ENCODE data around the gene ATG13.

Gene ATG13

DNA sequence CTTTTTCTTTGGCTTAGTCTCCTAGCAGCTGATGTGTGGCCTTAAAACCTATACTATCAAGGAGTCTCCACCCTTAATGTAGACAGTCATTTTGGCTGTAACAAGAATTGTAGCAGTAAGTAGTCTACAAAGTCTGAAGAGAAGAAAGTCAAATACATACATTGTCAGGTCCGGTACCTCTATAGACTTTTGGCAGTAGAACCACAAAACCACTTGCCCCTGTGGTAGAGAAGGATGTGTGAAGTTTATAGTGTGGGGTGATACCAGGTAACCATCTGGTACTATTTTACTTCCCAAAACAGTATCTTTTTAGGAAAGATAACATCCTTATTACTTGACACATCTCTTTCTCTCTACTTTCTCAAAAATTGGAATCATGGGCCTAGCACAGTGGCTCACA is 15.1 kb downstream of the ATG13 start:
- Histone ChIP-seq H3K36me3 (ENCODE audit: control insufficient read depth, insufficient read depth, low read length) (peaks cover 57% of the 10 kb centered on the region), H3K27ac (ENCODE audit: low read depth, low read length, severe bottlenecking) (no peak overlapping the region), H3K4me1 (ENCODE audit: control insufficient read depth, insufficient read depth, low read length, poor library complexity, severe bottlenecking) (no peaks in the 10 kb centered on the region), H3K4me3 (ENCODE audit: extremely low read depth, insufficient read depth, low read length, poor library complexity, severe bottlenecking) (no peak overlapping the region), H3K9me3 (ENCODE audit: control insufficient read depth, low read length) (no peaks in the 10 kb centered on the region)
- no CpG with 5 or more reads among the region's 1 CpG for WGBS, 2 experiments (ENCODE audit: insufficient coverage in 2 of 2)

DNA sequence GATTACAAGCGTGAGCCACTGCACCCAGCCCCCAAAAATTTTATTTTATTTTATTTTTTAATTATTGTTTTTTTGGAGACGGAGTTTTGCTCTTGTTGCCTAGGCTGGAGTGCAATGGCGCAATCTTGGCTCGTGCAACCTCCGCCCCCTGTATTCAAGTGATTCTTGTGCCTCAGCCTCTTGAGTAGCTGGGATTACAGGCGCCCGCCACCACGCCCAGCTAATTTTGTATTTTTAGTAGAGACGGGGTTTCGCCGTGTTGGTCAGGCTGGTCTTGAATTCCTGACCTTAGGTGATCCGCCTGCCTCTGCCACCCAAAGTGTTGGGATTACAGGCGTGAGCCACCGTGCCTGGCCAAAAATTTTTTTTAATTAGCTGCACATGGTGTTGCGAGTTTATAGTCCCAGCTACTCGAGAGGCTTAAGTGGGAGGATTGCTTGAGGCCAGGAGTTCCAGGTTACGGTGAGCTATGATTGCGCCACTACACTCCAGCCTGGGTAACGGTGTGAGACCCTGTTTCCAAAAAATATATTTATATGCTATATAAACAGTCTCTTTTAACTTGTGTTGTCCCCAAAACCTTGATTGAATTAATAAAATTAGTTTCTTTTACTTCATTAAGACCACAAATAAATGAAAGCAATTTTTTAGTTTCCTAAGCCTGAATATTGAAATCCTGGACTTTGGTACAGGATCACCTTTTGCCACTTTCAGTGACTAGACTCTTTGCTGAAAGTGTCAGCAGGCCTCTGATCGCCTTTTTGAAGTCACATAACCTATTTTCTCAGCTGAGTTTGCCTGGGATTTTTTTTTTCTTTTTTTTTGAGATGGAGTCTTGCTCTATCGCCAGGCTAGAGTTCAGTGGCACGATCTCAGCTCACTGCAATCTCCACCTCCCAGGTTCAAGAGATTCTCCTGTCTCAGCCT is 16.2 kb downstream of the ATG13 start:
- no peak overlapping the region for H3K4me3 ChIP-seq (ENCODE audit: extremely low read depth, insufficient read depth, low read length, poor library complexity, severe bottlenecking)
- WGBS, 2 experiments (ENCODE audit: insufficient coverage in 2 of 2) = 96 to 98% methylated on average over 18 of the region's 22 CpGs
- no peak overlapping the region for H3K27ac ChIP-seq (ENCODE audit: low read depth, low read length, severe bottlenecking)
- peaks cover 66% of the 10 kb centered on the region for H3K36me3 ChIP-seq (ENCODE audit: control insufficient read depth, insufficient read depth, low read length)
- no peaks in the 10 kb centered on the region for H3K4me1 ChIP-seq (ENCODE audit: control insufficient read depth, insufficient read depth, low read length, poor library complexity, severe bottlenecking)
- no peaks in the 10 kb centered on the region for H3K9me3 ChIP-seq (ENCODE audit: control insufficient read depth, low read length)

DNA sequence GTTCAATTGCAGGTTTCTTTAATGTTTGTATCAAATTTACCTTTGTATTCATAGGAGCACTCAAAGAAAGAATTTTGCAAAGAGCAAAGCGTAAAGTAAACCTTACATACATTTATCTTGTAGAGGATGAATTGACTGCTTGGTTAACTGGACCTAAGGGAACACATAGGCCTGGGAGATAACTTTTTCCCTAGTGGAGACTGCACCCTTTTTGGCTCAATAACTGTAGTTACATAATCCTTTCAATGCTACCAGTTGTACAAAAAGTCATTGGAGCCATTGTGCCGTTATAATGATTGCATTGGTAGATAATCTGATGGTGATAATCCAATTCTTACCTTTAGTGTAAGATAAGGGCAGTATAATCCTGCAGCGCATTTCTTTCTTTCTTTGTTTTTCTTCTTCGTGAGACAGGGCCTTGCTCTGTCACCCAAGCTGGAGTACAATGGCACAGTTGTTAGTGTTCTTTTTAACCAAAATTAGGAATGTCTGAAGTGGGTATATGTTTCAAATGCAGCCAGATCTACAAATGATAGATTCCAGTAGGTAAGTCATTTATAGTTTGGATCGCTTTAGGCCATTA is 18.3 kb downstream of the ATG13 start:
- WGBS, 2 experiments (ENCODE audit: insufficient coverage in 2 of 2) = 90 to 100% methylated on average over 2 to 3 of the region's 5 CpGs

DNA sequence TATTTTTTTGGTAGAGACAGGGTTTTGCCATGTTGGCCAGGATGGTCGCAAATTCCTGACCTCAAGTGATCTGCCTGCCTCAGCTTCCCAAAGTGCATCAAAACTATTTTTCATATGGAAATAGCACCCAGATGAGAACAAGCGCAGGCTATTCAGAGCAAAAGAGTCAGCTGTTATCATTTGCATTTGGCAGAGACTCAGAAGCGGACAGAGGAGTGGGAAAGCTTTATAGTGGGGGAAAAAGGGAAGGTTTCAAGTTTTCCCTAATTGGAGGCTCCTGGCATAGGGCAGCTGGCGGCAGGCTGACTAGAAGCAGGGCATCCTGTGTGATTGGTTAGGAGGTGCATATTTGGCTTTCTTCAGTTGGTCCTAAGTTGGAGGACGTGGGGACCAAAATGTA is 20.2 kb downstream of the ATG13 start:
- no peak overlapping the region for H3K4me3 ChIP-seq (ENCODE audit: extremely low read depth, insufficient read depth, low read length, poor library complexity, severe bottlenecking)
- 91 to 95% methylated on average over 4 of the region's 5 CpGs for WGBS, 2 experiments (ENCODE audit: insufficient coverage in 2 of 2)
- H3K27ac ChIP-seq (ENCODE audit: low read depth, low read length, severe bottlenecking) = no peak overlapping the region
- H3K9me3 ChIP-seq (ENCODE audit: control insufficient read depth, low read length) = no peaks in the 10 kb centered on the region
- peaks cover 64% of the 10 kb centered on the region for H3K36me3 ChIP-seq (ENCODE audit: control insufficient read depth, insufficient read depth, low read length)
- no peaks in the 10 kb centered on the region for H3K4me1 ChIP-seq (ENCODE audit: control insufficient read depth, insufficient read depth, low read length, poor library complexity, severe bottlenecking)

More for the DNA sequence above, 18.3 kb downstream of the ATG13 start:
- peaks cover 64% of the 10 kb centered on the region for H3K36me3 ChIP-seq (ENCODE audit: control insufficient read depth, insufficient read depth, low read length)
- no peaks in the 10 kb centered on the region for H3K4me1 ChIP-seq (ENCODE audit: control insufficient read depth, insufficient read depth, low read length, poor library complexity, severe bottlenecking)
- H3K9me3 ChIP-seq (ENCODE audit: control insufficient read depth, low read length) = no peaks in the 10 kb centered on the region
- no peak overlapping the region for H3K27ac ChIP-seq (ENCODE audit: low read depth, low read length, severe bottlenecking)
- no peak overlapping the region for H3K4me3 ChIP-seq (ENCODE audit: extremely low read depth, insufficient read depth, low read length, poor library complexity, severe bottlenecking)

DNA sequence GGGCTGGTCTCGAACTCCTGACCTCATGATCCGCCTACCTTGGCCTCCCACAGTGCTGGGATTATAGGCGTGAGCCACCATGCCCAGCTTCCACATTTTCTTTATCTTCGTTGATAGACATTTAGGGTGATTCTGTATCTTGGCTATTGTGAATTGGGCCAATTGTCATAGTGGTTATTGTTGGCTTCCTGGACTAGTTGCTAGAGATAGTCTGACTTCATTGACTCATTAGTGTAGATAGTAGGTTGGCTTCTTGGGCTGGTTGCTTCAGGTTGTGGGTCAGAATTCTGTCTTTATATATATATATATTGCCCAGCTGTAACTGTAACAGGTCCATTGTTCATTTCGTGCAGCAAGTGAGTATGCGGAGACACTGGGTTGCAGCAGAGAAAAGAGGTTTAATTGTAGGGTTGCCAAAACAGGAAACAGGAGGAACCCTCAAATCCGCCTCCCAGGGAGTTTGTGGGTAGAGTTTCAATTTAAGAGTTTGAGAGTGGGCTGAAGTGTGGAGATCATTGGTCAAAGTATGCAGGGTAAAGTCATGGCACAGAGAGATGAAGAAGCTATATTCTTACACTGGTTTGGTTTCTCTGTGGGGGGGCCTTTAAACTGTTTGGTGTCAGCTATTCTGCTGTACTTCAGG is 22.0 kb downstream of the ATG13 start:
- H3K36me3 ChIP-seq (ENCODE audit: control insufficient read depth, insufficient read depth, low read length) = peaks cover 77% of the 10 kb centered on the region
- H3K4me3 ChIP-seq (ENCODE audit: extremely low read depth, insufficient read depth, low read length, poor library complexity, severe bottlenecking) = no peak overlapping the region
- no peaks in the 10 kb centered on the region for H3K9me3 ChIP-seq (ENCODE audit: control insufficient read depth, low read length)
- no peak overlapping the region for H3K27ac ChIP-seq (ENCODE audit: low read depth, low read length, severe bottlenecking)
- no peaks in the 10 kb centered on the region for H3K4me1 ChIP-seq (ENCODE audit: control insufficient read depth, insufficient read depth, low read length, poor library complexity, severe bottlenecking)
- 83 to 91% methylated on average over 5 to 6 of the region's 7 CpGs for WGBS, 2 experiments (ENCODE audit: insufficient coverage in 2 of 2)

DNA sequence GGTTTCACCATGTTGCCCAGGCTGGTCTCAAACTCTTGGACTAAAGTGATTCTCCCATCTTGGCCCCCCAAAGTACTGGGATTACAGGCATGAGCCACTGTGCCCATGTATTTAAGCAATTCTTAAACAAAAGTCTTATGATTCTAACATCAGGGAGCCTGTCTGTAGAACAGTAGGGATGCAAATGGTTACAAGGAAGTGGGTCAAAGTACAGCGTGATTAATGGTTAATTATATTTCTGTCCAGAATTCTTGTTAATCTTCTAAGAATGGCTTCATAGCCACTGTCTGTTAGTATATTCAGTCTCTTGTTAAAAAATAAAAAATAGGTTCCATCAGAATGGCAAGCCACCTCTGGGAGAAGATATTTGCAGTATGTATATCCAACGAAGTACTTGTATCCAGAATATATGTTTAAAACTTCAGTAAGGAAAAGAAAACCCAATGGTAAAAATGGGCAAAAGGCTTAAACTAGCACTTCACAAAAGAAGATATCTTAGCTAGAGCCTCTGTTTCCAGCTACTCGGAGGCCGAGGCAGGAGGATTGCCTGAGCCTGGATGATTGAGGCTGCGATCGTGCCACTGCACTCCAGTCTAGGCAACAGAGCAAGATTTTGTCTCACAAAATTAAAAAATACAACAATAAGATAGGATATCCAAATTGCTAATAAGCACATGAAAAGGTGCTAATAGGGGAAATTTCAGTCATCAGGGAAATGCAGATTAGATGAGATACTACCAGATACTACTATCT is 22.9 kb downstream of the ATG13 start:
- H3K36me3 ChIP-seq (ENCODE audit: control insufficient read depth, insufficient read depth, low read length) = peaks cover 79% of the 10 kb centered on the region
- no peaks in the 10 kb centered on the region for H3K9me3 ChIP-seq (ENCODE audit: control insufficient read depth, low read length)
- 90 to 97% methylated on average over 5 of the region's 6 CpGs for WGBS, 2 experiments (ENCODE audit: insufficient coverage in 2 of 2)
- H3K4me1 ChIP-seq (ENCODE audit: control insufficient read depth, insufficient read depth, low read length, poor library complexity, severe bottlenecking) = no peaks in the 10 kb centered on the region
- H3K4me3 ChIP-seq (ENCODE audit: extremely low read depth, insufficient read depth, low read length, poor library complexity, severe bottlenecking) = no peak overlapping the region
- no peak overlapping the region for H3K27ac ChIP-seq (ENCODE audit: low read depth, low read length, severe bottlenecking)

DNA sequence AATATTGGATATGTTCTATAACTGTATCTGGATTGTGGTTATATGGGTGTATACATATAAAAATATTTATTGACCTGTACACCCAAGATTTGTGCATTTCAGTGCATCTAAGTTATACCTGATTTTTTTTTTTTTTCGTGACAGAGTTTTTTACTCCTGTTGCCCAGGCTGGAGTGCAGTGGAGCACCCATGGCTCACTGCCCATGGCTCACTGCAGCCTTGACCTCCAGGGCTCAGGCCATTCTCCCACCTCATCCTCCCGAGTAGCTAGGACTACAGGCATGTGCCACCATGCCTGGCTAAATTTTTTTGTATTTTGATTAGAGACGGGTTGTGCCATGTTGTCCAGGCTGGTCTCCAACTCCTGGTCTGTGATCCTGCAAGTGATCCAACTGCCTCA is 24.3 kb downstream of the ATG13 start:
- H3K9me3 ChIP-seq (ENCODE audit: control insufficient read depth, low read length) = no peaks in the 10 kb centered on the region
- no peak overlapping the region for H3K4me3 ChIP-seq (ENCODE audit: extremely low read depth, insufficient read depth, low read length, poor library complexity, severe bottlenecking)
- peaks cover 80% of the 10 kb centered on the region for H3K36me3 ChIP-seq (ENCODE audit: control insufficient read depth, insufficient read depth, low read length)
- WGBS, 2 experiments (ENCODE audit: insufficient coverage in 2 of 2) = 81 to 100% methylated on average over 1 to 2 of the region's 3 CpGs
- H3K27ac ChIP-seq (ENCODE audit: low read depth, low read length, severe bottlenecking) = no peak overlapping the region
- no peaks in the 10 kb centered on the region for H3K4me1 ChIP-seq (ENCODE audit: control insufficient read depth, insufficient read depth, low read length, poor library complexity, severe bottlenecking)

DNA sequence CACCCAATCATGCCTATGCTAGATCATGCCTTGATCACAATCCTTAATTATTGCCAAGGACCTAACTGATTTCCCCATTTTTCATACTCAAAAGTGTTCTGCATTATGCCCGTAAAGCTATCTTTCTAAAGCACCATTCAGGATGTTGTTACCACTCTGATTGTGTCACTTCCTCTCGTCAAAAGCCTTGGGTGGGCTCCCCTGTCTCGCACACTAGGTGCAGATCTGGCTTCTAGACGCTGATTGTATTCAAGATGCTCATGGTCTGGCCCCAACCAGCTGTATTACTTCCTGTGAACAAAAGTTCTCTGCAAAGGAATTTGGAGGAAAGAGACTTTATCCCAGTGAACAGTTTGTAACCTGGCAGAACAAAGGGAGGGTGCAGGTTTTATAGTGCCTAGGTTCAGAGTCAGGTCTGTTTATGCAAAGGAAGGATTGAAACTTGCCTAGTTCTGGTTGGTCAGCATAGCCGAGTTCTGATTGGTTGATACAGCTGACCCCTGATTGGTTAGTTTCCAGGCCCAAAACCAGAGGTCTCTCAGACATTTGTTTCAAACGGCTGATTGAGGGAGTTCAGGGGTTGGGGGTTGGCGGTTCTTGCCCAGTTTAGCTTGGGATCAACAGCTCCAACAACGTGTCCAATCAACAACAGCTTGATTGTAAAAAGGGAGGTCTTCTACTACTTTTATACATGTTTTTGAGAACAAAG is 25.4 kb downstream of the ATG13 start:
- no peak overlapping the region for H3K27ac ChIP-seq (ENCODE audit: low read depth, low read length, severe bottlenecking)
- H3K9me3 ChIP-seq (ENCODE audit: control insufficient read depth, low read length) = no peaks in the 10 kb centered on the region
- H3K4me3 ChIP-seq (ENCODE audit: extremely low read depth, insufficient read depth, low read length, poor library complexity, severe bottlenecking) = no peak overlapping the region
- peaks cover 79% of the 10 kb centered on the region for H3K36me3 ChIP-seq (ENCODE audit: control insufficient read depth, insufficient read depth, low read length)
- WGBS, 2 experiments (ENCODE audit: insufficient coverage in 2 of 2) = 95 to 98% methylated on average over 6 of the region's 8 CpGs
- H3K4me1 ChIP-seq (ENCODE audit: control insufficient read depth, insufficient read depth, low read length, poor library complexity, severe bottlenecking) = peaks cover 4% of the 10 kb centered on the region

DNA sequence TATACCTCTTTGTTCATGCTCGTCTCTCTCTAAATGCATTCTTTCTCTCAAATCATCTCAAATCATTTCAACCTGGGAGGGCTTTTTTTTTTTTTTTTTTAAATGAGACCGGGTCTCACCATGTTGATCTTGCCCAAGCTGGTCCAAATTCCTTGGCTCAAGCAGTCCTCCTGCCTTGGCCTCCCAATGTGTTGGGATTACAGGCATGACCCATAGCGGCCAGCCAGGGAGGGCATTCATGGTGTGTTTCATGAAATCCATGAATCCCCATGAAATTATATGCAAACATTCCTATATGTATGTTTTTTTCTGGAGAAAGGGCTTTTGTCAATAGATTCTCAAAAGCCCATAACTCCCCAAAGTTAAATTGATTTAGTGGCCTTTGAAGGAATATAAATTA is 26.2 kb downstream of the ATG13 start:
- H3K9me3 ChIP-seq (ENCODE audit: control insufficient read depth, low read length) = no peaks in the 10 kb centered on the region
- no CpG with 5 or more reads among the region's 3 CpGs for WGBS, 2 experiments (ENCODE audit: insufficient coverage in 2 of 2)
- H3K36me3 ChIP-seq (ENCODE audit: control insufficient read depth, insufficient read depth, low read length) = peaks cover 76% of the 10 kb centered on the region

DNA sequence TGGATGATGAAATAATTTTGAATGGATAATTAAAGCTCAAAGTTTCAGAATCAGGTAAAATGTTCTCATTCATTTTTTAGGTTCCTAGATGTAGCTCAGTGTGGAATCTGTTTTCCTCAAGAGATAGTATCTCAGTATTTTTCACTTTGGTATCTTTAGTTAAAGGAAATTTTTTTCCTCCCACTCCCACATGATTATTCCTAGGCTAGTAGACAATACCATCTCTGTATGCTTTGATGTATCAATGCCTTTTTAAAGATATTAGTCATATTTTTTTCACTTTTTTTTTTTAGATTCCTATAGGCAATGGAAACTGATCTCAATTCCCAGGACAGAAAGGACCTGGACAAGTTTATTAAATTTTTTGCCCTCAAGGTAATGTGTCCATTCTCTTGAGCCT is 26.6 kb downstream of the ATG13 start:
- H3K4me1 ChIP-seq (ENCODE audit: control insufficient read depth, insufficient read depth, low read length, poor library complexity, severe bottlenecking) = peaks cover 12% of the 10 kb centered on the region
- no peak overlapping the region for H3K4me3 ChIP-seq (ENCODE audit: extremely low read depth, insufficient read depth, low read length, poor library complexity, severe bottlenecking)
- H3K36me3 ChIP-seq (ENCODE audit: control insufficient read depth, insufficient read depth, low read length) = peaks cover 72% of the 10 kb centered on the region
- H3K9me3 ChIP-seq (ENCODE audit: control insufficient read depth, low read length) = no peaks in the 10 kb centered on the region
- H3K27ac ChIP-seq (ENCODE audit: low read depth, low read length, severe bottlenecking) = no peak overlapping the region

More for the DNA sequence above, 26.2 kb downstream of the ATG13 start:
- Histone ChIP-seq H3K4me1 (ENCODE audit: control insufficient read depth, insufficient read depth, low read length, poor library complexity, severe bottlenecking) (peaks cover 12% of the 10 kb centered on the region), H3K4me3 (ENCODE audit: extremely low read depth, insufficient read depth, low read length, poor library complexity, severe bottlenecking) (no peak overlapping the region), H3K27ac (ENCODE audit: low read depth, low read length, severe bottlenecking) (no peak overlapping the region)

Measured in mesodermal cell (in vitro differentiated cells).